ENCODE results near the gene FAM107B.

GRCh38 chr10:14823966-14824365, 49.3 kb upstream of the FAM107B start:
- TF ChIP-seq ZC3H10 (CRISPR knock-in tag; IDR thresholded peaks at IDR 0.05) (no peak), ZFP30 (CRISPR knock-in tag; IDR thresholded peaks at IDR 0.05) (no peak), BACH2 (CRISPR knock-in tag; IDR thresholded peaks at IDR 0.05; ENCODE audit: borderline replicate concordance) (no peak), OSR1 (CRISPR knock-in tag; IDR thresholded peaks at IDR 0.05) (no peak), PATZ1 (CRISPR knock-in tag; IDR thresholded peaks at IDR 0.05; ENCODE audit: borderline replicate concordance) (no peak), ARNTL (CRISPR knock-in tag; IDR thresholded peaks at IDR 0.05; ENCODE audit: borderline replicate concordance, low read depth) (no peak), RARB (CRISPR knock-in tag; IDR thresholded peaks at IDR 0.05) (no peak), CSDC2 (CRISPR knock-in tag; IDR thresholded peaks at IDR 0.05) (no peak), CREB5 (CRISPR knock-in tag; IDR thresholded peaks at IDR 0.05; ENCODE audit: low read depth) (no peak), ZFP3 (CRISPR knock-in tag; IDR thresholded peaks at IDR 0.05) (no peak)

Measured in SK-N-SH treated with all-trans-retinoic acid at 6 μM for 48 hours (cell line).